RWPE2 (cell line): ENCODE results near the gene KDM5A.
"Not testable (repeated sequence)": the region's sequence is repeated elsewhere in the genome, so short reads cannot be mapped to it uniquely, and the experiment has no call there.

ENCODE experiments used
- ATAC-seq: fragments of 200-7000 bp; cut with Tn5 transposase; 3 replicates; pipeline ENCODE4 v1.9.1; 2021; ENCODE audit warnings: low read depth
- DNase-seq: peaks from one replicate; pipeline ENCODE4 v3.0.0-alpha.2; 2020; ENCODE audit warnings: low spot score
- H3K27ac ChIP-seq: fragments of 450-650 bp; 2 replicates; pipeline ENCODE4 v1.5.1; 2017; ENCODE audit warnings: mild to moderate bottlenecking; ENCODE audit not compliant: poor library complexity, severe bottlenecking
- H3K27me3 ChIP-seq: fragments of 250-450 bp; sonication (Bioruptor Pico); 2 replicates; pipeline ENCODE4 v1.5.1; 2021; ENCODE audit warnings: mild to moderate bottlenecking, moderate library complexity; ENCODE audit not compliant: insufficient read depth, poor library complexity, severe bottlenecking
- H3K36me3 ChIP-seq: fragments of 250-450 bp; sonication (Bioruptor Pico); 2 replicates; pipeline ENCODE4 v1.5.1; 2020; ENCODE audit warnings: low read depth, mild to moderate bottlenecking, moderate library complexity
- H3K4me1 ChIP-seq: fragments of 250-450 bp; sonication (Bioruptor Pico); 2 replicates; pipeline ENCODE4 v1.5.1; 2021; ENCODE audit warnings: mild to moderate bottlenecking, moderate library complexity; ENCODE audit not compliant: insufficient read depth, poor library complexity, severe bottlenecking
- H3K4me3 ChIP-seq: fragments of 250-450 bp; sonication (Bioruptor Pico); 2 replicates; pipeline ENCODE4 v1.5.1; 2021; ENCODE audit warnings: mild to moderate bottlenecking, moderate library complexity; ENCODE audit not compliant: severe bottlenecking
- H3K9me3 ChIP-seq: fragments of 250-450 bp; sonication (Bioruptor Pico); 2 replicates; pipeline ENCODE4 v1.5.1; 2021; ENCODE audit warnings: mild to moderate bottlenecking, moderate library complexity; ENCODE audit not compliant: severe bottlenecking
- TF ChIP-seq, protein P1 (sequence below): fragments of 450-650 bp; IDR thresholded peaks from one replicate; pipeline ENCODE4 v1.5.1; 2017; ENCODE audit warnings: mild to moderate bottlenecking, moderate library complexity; ENCODE audit not compliant: poor library complexity, severe bottlenecking

The KDM5A gene

GRCh38 chr12:321606-322326 is 67.4 kb downstream of the KDM5A start:
- Histone ChIP-seq H3K36me3 (peaks cover 100% of the 10 kb centered on the region), H3K9me3 (no peaks in the 10 kb centered on the region), H3K4me1 (no peaks in the 10 kb centered on the region), H3K27me3 (no peaks in the 10 kb centered on the region), H3K27ac (no peak overlapping the region), H3K4me3 (no peak overlapping the region)
- DNase-seq (no peak), ATAC-seq (0 out of 3 replicates have a peak, but pooled peaks have one; percentile 44)
- TF ChIP-seq, protein P1, sequence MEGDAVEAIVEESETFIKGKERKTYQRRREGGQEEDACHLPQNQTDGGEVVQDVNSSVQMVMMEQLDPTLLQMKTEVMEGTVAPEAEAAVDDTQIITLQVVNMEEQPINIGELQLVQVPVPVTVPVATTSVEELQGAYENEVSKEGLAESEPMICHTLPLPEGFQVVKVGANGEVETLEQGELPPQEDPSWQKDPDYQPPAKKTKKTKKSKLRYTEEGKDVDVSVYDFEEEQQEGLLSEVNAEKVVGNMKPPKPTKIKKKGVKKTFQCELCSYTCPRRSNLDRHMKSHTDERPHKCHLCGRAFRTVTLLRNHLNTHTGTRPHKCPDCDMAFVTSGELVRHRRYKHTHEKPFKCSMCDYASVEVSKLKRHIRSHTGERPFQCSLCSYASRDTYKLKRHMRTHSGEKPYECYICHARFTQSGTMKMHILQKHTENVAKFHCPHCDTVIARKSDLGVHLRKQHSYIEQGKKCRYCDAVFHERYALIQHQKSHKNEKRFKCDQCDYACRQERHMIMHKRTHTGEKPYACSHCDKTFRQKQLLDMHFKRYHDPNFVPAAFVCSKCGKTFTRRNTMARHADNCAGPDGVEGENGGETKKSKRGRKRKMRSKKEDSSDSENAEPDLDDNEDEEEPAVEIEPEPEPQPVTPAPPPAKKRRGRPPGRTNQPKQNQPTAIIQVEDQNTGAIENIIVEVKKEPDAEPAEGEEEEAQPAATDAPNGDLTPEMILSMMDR = no peak

DNA sequence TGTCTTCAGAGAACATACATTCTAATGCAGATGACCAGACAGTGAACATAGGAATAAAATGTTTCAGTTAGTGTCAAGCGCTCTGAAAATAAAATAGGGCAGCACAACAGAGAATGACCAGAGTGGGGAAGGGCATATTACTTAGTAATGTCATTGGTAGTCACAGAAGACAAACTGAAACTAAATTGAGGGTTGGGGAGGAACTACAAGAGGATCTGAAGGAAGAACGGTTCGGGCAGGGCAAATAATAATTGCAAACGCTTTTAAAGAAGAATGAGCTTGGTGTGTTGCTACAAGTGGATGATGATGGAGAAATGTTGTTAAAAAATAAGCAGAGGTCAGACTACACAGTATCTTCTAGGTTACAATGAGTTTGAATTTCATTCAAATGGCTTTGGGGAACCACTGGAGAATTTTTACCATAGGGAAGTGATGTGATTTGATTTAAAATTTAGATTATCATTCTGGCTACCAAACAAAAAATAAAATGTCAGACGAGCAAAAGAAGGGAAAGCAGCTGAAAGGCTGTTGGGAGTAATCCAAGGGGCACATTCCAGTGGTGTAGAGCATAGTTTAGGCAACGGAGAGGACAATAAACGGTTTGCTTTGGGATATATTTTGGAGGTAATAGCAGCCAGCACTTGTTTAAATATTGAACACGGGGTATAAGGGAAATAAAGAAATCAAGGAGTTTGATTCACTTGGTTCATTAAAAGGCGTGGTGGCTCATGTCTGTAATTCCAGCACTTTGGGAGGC is 70.2 kb downstream of the KDM5A start:
- Histone ChIP-seq H3K4me3 (no peak overlapping the region), H3K27me3 (no peaks in the 10 kb centered on the region), H3K36me3 (peaks cover 86% of the 10 kb centered on the region), H3K9me3 (no peaks in the 10 kb centered on the region), H3K27ac (no peak overlapping the region), H3K4me1 (no peaks in the 10 kb centered on the region)
- ATAC-seq = no peak
- TF ChIP-seq, protein P1 = no peak
- DNase-seq = no peak

DNA sequence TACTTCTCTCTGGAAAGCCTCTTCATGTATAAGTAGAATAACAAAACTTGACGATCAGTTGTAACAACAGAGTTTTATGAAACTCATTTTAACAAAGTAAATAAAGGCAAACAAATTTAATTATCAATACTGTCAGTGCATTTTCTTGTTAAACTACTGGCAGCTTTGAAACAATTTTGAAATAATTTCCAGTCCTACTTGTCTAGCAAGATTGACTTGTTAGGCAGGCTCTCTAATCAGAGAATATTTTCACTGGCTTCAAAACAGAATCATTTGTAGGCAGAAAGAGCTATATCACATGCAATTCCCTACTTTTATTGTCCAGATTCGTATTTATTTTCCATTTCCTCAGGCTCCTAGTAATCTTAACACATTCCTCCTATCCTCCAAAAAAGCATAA is 80.6 kb downstream of the KDM5A start:
- H3K27ac ChIP-seq = no peak overlapping the region
- ATAC-seq (no peak), DNase-seq (no peak)
- no peaks in the 10 kb centered on the region for H3K4me1 ChIP-seq
- TF ChIP-seq, protein P1 = no peak
- H3K9me3 ChIP-seq = no peaks in the 10 kb centered on the region
- peaks cover 97% of the 10 kb centered on the region for H3K36me3 ChIP-seq
- no peak overlapping the region for H3K4me3 ChIP-seq
- no peaks in the 10 kb centered on the region for H3K27me3 ChIP-seq

GRCh38 chr12:307406-307805 is 81.7 kb downstream of the KDM5A start:
- DNase-seq (no peak), ATAC-seq (no peak)
- H3K27ac ChIP-seq = no peak overlapping the region
- H3K4me3 ChIP-seq = no peak overlapping the region
- peaks cover 97% of the 10 kb centered on the region for H3K36me3 ChIP-seq
- TF ChIP-seq, protein P1 = no peak
- no peaks in the 10 kb centered on the region for H3K27me3 ChIP-seq
- no peaks in the 10 kb centered on the region for H3K4me1 ChIP-seq
- no peaks in the 10 kb centered on the region for H3K9me3 ChIP-seq

DNA sequence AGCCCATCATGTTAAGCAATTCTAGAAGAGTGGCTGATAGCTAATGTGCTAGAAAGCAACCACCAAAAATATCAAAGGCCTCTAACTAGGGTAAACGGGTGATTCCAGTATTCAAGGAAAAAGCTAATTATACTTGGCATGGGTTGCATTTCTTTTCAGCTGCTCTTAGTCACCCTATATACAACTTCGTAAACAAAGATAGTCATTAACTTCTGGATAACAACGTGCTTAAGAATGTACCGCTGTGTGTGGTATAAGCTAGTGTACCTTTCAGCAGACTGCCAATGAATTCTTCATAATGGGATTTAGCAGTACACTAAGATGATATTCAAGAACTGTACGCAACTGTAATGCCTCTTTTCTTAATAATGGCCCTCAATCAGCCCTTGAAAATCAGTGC is 84.3 kb downstream of the KDM5A start:
- no peaks in the 10 kb centered on the region for H3K4me1 ChIP-seq
- H3K9me3 ChIP-seq = no peaks in the 10 kb centered on the region
- no peaks in the 10 kb centered on the region for H3K27me3 ChIP-seq
- H3K36me3 ChIP-seq = peaks cover 82% of the 10 kb centered on the region
- ATAC-seq (no peak), DNase-seq (no peak)
- no peak overlapping the region for H3K27ac ChIP-seq
- H3K4me3 ChIP-seq = no peak overlapping the region
- TF ChIP-seq, protein P1 = no peak

- not testable (repeated sequence) for ATAC-seq, H3K4me1 ChIP-seq, H3K9me3 ChIP-seq, H3K27ac ChIP-seq, H3K4me3 ChIP-seq, H3K27me3 ChIP-seq, DNase-seq
- peaks cover 62% of the 10 kb centered on the region for H3K36me3 ChIP-seq
Observed at GRCh38 chr12:302766-303165, 86.4 kb downstream of the KDM5A start.

DNA sequence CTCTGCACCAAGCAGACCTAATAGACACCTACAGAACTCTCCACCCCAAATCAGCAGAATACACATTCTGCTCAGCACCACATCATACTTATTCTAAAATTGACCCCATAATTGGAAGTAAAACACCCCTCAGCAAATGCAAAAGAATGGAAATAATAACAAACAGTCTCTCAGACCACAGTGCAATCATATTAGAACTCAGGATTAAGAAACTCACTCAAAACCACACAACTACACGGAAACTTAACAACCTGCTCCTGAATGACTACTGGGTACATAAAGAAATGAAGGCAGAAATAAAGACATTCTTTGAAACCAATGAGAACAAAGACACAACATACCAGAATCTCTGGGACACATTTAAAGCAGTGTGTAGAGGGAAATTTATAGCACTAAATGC is 89.0 kb downstream of the KDM5A start:
- not testable (repeated sequence) for ATAC-seq, H3K9me3 ChIP-seq
- peaks cover 62% of the 10 kb centered on the region for H3K36me3 ChIP-seq

More for the DNA sequence above, 89.0 kb downstream of the KDM5A start:
- H3K4me1 ChIP-seq, H3K4me3 ChIP-seq, DNase-seq, H3K27me3 ChIP-seq, H3K27ac ChIP-seq: not testable (repeated sequence)
